ENCODE results near the gene RAD1. TPM values are rescaled to one million over a fixed set of nuclear protein-coding genes. Genes with fewer than 3 reads are reported as not detected.

Gene RAD1
- total RNA-seq, 1 donor from 2014 or later, result 15.7 TPM

GRCh38 chr5:34898258-34898895 is 16.9 kb downstream of the RAD1 start:
- Histone ChIP-seq H3K27me3 (ENCODE audit: control insufficient read depth in 3 of 3, insufficient read depth in 3 of 3, low read length in 3 of 3) (no peaks in the 10 kb centered on the region), H3K4me3 (ENCODE audit: low read length in 3 of 3) (no peak overlapping the region), H3K4me1 (ENCODE audit: control insufficient read depth in 3 of 3, insufficient read depth in 3 of 3, low read length in 3 of 3) (no peaks in the 10 kb centered on the region), H3K36me3 (ENCODE audit: control insufficient read depth in 3 of 3, insufficient read depth in 3 of 3, low read length in 3 of 3) (peaks cover 0 to 3% (median 0%) of the 10 kb centered on the region in 3 donors), H3K9ac (ENCODE audit: low read depth in 1 of 3, low read length in 3 of 3) (no peak overlapping the region), H3K27ac (ENCODE audit: low read depth, low read length) (no peak overlapping the region), H3K9me3 (ENCODE audit: control insufficient read depth in 3 of 3, low read length in 3 of 3) (no peaks in the 10 kb centered on the region)

DNA sequence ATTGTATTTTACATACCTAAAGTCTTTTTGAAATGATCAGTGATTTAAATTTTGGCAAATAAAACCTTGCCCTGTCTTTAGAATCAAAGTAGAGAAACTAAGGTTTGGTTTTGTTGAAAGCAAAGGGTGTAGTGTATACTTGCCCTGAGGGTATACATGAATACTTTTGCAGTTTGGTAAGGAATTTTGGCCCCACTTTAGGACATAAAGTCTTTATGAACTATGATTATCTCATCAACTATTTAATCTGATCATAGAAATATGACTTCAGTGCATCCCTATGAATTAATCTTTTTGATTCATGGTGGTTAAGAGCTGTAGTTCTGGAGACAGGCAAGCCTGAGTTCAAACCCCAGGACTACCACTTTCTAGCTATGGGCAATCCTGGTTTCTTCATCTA is 17.7 kb downstream of the RAD1 start:
- Histone ChIP-seq H3K36me3 (ENCODE audit: control insufficient read depth in 3 of 3, insufficient read depth in 3 of 3, low read length in 3 of 3) (peaks cover 0 to 3% (median 0%) of the 10 kb centered on the region in 3 donors), H3K27ac (ENCODE audit: low read depth, low read length) (no peak overlapping the region), H3K4me3 (ENCODE audit: low read length in 3 of 3) (no peak overlapping the region), H3K27me3 (ENCODE audit: control insufficient read depth in 3 of 3, insufficient read depth in 3 of 3, low read length in 3 of 3) (no peaks in the 10 kb centered on the region), H3K4me1 (ENCODE audit: control insufficient read depth in 3 of 3, insufficient read depth in 3 of 3, low read length in 3 of 3) (no peaks in the 10 kb centered on the region), H3K9ac (ENCODE audit: low read depth in 1 of 3, low read length in 3 of 3) (no peak overlapping the region), H3K9me3 (ENCODE audit: control insufficient read depth in 3 of 3, low read length in 3 of 3) (no peaks in the 10 kb centered on the region)

DNA sequence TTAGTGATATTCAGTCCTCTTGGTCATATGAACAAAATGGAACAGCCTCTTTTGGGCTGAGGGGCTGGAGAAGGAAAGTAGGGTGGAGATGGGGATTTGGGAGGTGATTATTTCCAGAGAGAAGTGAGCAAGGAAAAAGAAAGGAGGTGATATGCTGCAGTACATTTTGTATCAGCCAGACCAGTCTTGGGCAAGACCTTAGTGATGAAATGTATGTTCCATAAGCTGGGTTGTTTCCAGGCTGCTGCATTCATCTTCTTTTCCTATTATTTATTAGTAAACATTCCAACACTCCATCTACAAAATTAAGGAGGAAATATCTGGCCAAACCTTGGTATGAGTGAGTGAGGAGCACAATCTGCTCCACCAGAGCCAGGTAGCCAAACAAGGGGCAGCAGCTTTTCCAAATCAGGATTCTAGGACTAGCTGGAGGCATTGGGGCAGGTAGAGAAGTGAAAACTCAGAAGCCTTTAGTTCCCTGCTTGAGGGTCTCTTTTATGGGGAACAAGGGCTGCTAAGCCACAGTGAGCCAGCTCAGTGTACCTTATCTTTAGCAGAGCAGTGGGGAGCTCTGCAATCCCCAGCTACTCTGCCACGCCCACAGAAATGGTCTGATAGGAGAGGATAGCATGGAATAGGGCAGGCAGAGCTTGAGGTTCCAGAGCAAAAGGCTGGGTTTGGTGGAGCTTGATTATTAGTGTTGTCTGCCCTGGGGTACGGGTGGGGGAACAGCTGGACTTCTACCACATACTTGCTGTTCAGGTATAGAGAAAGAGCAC is 19.5 kb downstream of the RAD1 start:
- Histone ChIP-seq H3K36me3 (ENCODE audit: control insufficient read depth in 3 of 3, insufficient read depth in 3 of 3, low read length in 3 of 3) (peaks cover 0 to 3% (median 0%) of the 10 kb centered on the region in 3 donors), H3K27me3 (ENCODE audit: control insufficient read depth in 3 of 3, insufficient read depth in 3 of 3, low read length in 3 of 3) (no peaks in the 10 kb centered on the region), H3K9me3 (ENCODE audit: control insufficient read depth in 3 of 3, low read length in 3 of 3) (no peaks in the 10 kb centered on the region), H3K4me3 (ENCODE audit: low read length in 3 of 3) (no peak overlapping the region), H3K9ac (ENCODE audit: low read depth in 1 of 3, low read length in 3 of 3) (no peak overlapping the region), H3K4me1 (ENCODE audit: control insufficient read depth in 3 of 3, insufficient read depth in 3 of 3, low read length in 3 of 3) (no peaks in the 10 kb centered on the region), H3K27ac (ENCODE audit: low read depth, low read length) (no peak overlapping the region)

- Histone ChIP-seq H3K9me3 (ENCODE audit: control insufficient read depth in 3 of 3, low read length in 3 of 3) (no peaks in the 10 kb centered on the region), H3K9ac (ENCODE audit: low read depth in 1 of 3, low read length in 3 of 3) (no peak overlapping the region), H3K4me1 (ENCODE audit: control insufficient read depth in 3 of 3, insufficient read depth in 3 of 3, low read length in 3 of 3) (no peaks in the 10 kb centered on the region), H3K4me3 (ENCODE audit: low read length in 3 of 3) (no peak overlapping the region), H3K27me3 (ENCODE audit: control insufficient read depth in 3 of 3, insufficient read depth in 3 of 3, low read length in 3 of 3) (no peaks in the 10 kb centered on the region), H3K27ac (ENCODE audit: low read depth, low read length) (no peak overlapping the region), H3K36me3 (ENCODE audit: control insufficient read depth in 3 of 3, insufficient read depth in 3 of 3, low read length in 3 of 3) (peaks cover 0 to 3% (median 0%) of the 10 kb centered on the region in 3 donors)
These were observed 20.6 kb downstream of the RAD1 start for GRCh38 chr5:34894716-34895115.

DNA sequence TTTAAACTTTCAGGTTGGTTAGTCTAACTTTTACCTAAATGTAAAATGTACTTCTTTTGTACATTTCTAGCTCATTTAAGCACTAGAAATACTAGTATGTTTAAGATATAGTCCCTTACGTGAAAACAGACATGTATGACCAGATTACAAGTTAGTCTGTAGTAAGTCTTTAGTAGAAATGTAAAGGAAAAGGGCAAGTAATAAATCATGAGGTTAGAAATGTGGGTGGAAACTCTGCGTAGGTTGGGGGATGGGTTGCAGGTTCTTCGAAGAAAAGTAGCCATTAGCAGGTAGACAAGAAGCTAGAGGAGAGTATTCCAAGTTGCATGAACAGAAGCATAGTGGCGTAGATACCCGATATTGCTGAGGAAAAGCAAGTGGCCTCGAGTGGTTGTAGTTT is 22.9 kb downstream of the RAD1 start:
- H3K4me3 ChIP-seq (ENCODE audit: low read length in 3 of 3), result no peak overlapping the region
- H3K27me3 ChIP-seq (ENCODE audit: control insufficient read depth in 3 of 3, insufficient read depth in 3 of 3, low read length in 3 of 3), result no peaks in the 10 kb centered on the region
- peaks cover 0 to 3% (median 0%) of the 10 kb centered on the region in 3 donors for H3K36me3 ChIP-seq (ENCODE audit: control insufficient read depth in 3 of 3, insufficient read depth in 3 of 3, low read length in 3 of 3)
- H3K9me3 ChIP-seq (ENCODE audit: control insufficient read depth in 3 of 3, low read length in 3 of 3), result no peaks in the 10 kb centered on the region
- no peak overlapping the region for H3K27ac ChIP-seq (ENCODE audit: low read depth, low read length)
- H3K4me1 ChIP-seq (ENCODE audit: control insufficient read depth in 3 of 3, insufficient read depth in 3 of 3, low read length in 3 of 3), result no peaks in the 10 kb centered on the region
- no peak overlapping the region for H3K9ac ChIP-seq (ENCODE audit: low read depth in 1 of 3, low read length in 3 of 3)

- Histone ChIP-seq H3K4me3 (ENCODE audit: low read length in 3 of 3) (no peak overlapping the region), H3K4me1 (ENCODE audit: control insufficient read depth in 3 of 3, insufficient read depth in 3 of 3, low read length in 3 of 3) (no peaks in the 10 kb centered on the region), H3K9me3 (ENCODE audit: control insufficient read depth in 3 of 3, low read length in 3 of 3) (no peaks in the 10 kb centered on the region), H3K36me3 (ENCODE audit: control insufficient read depth in 3 of 3, insufficient read depth in 3 of 3, low read length in 3 of 3) (peaks cover 0 to 3% (median 0%) of the 10 kb centered on the region in 3 donors), H3K27ac (ENCODE audit: low read depth, low read length) (no peak overlapping the region), H3K27me3 (ENCODE audit: control insufficient read depth in 3 of 3, insufficient read depth in 3 of 3, low read length in 3 of 3) (no peaks in the 10 kb centered on the region), H3K9ac (ENCODE audit: low read depth in 1 of 3, low read length in 3 of 3) (no peak overlapping the region)
These were observed 23.3 kb downstream of the RAD1 start for GRCh38 chr5:34891981-34892380.

GRCh38 chr5:34889394-34889793 is 25.9 kb downstream of the RAD1 start:
- Histone ChIP-seq H3K36me3 (ENCODE audit: control insufficient read depth in 3 of 3, insufficient read depth in 3 of 3, low read length in 3 of 3) (no peaks in the 10 kb centered on the region), H3K9ac (ENCODE audit: low read depth in 1 of 3, low read length in 3 of 3) (no peak overlapping the region), H3K4me3 (ENCODE audit: low read length in 3 of 3) (no peak overlapping the region), H3K27ac (ENCODE audit: low read depth, low read length) (no peak overlapping the region), H3K27me3 (ENCODE audit: control insufficient read depth in 3 of 3, insufficient read depth in 3 of 3, low read length in 3 of 3) (no peaks in the 10 kb centered on the region), H3K9me3 (ENCODE audit: control insufficient read depth in 3 of 3, low read length in 3 of 3) (no peaks in the 10 kb centered on the region), H3K4me1 (ENCODE audit: control insufficient read depth in 3 of 3, insufficient read depth in 3 of 3, low read length in 3 of 3) (no peaks in the 10 kb centered on the region)

GRCh38 chr5:34886392-34887119 is 28.7 kb downstream of the RAD1 start:
- Histone ChIP-seq H3K4me3 (ENCODE audit: low read length in 3 of 3) (no peak overlapping the region), H3K27me3 (ENCODE audit: control insufficient read depth in 3 of 3, insufficient read depth in 3 of 3, low read length in 3 of 3) (no peaks in the 10 kb centered on the region), H3K27ac (ENCODE audit: low read depth, low read length) (no peak overlapping the region), H3K4me1 (ENCODE audit: control insufficient read depth in 3 of 3, insufficient read depth in 3 of 3, low read length in 3 of 3) (no peaks in the 10 kb centered on the region), H3K36me3 (ENCODE audit: control insufficient read depth in 3 of 3, insufficient read depth in 3 of 3, low read length in 3 of 3) (no peaks in the 10 kb centered on the region), H3K9ac (ENCODE audit: low read depth in 1 of 3, low read length in 3 of 3) (no peak overlapping the region), H3K9me3 (ENCODE audit: control insufficient read depth in 3 of 3, low read length in 3 of 3) (no peaks in the 10 kb centered on the region)

GRCh38 chr5:34881246-34881645 is 34.1 kb downstream of the RAD1 start:
- no peak overlapping the region for H3K27ac ChIP-seq (ENCODE audit: low read depth, low read length)

DNA sequence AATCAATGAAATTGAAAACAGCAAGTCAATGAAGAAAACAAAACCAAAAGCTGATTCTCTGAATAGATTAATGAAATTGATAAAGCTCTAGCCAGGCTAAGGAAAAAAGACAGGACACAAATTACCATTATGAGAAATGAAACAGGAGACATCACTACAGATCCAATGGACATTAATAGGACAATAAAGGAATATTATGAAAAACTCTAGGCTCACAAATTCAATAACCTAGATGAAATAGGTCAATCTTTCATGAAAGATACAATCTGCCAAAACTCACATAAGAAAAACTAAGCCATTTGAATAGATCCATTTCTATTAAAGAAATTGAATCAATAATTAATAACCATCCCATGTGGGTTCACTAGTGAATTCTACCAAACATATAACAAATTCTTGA is 39.0 kb downstream of the RAD1 start:
- Histone ChIP-seq H3K27me3 (ENCODE audit: control insufficient read depth in 3 of 3, insufficient read depth in 3 of 3, low read length in 3 of 3) (no peaks in the 10 kb centered on the region), H3K4me1 (ENCODE audit: control insufficient read depth in 3 of 3, insufficient read depth in 3 of 3, low read length in 3 of 3) (no peaks in the 10 kb centered on the region), H3K27ac (ENCODE audit: low read depth, low read length) (no peak overlapping the region), H3K4me3 (ENCODE audit: low read length in 3 of 3) (no peak overlapping the region), H3K9me3 (ENCODE audit: control insufficient read depth in 3 of 3, low read length in 3 of 3) (no peaks in the 10 kb centered on the region), H3K36me3 (ENCODE audit: control insufficient read depth in 3 of 3, insufficient read depth in 3 of 3, low read length in 3 of 3) (no peaks in the 10 kb centered on the region), H3K9ac (ENCODE audit: low read depth in 1 of 3, low read length in 3 of 3) (no peak overlapping the region)

More at GRCh38 chr5:34881246-34881645, 34.1 kb downstream of the RAD1 start:
- Histone ChIP-seq H3K9me3 (ENCODE audit: control insufficient read depth in 3 of 3, low read length in 3 of 3) (no peaks in the 10 kb centered on the region), H3K4me1 (ENCODE audit: control insufficient read depth in 3 of 3, insufficient read depth in 3 of 3, low read length in 3 of 3) (no peaks in the 10 kb centered on the region), H3K9ac (ENCODE audit: low read depth in 1 of 3, low read length in 3 of 3) (no peak overlapping the region), H3K36me3 (ENCODE audit: control insufficient read depth in 3 of 3, insufficient read depth in 3 of 3, low read length in 3 of 3) (no peaks in the 10 kb centered on the region), H3K27me3 (ENCODE audit: control insufficient read depth in 3 of 3, insufficient read depth in 3 of 3, low read length in 3 of 3) (no peaks in the 10 kb centered on the region), H3K4me3 (ENCODE audit: low read length in 3 of 3) (no peak overlapping the region)

Measured in skeletal muscle tissue (tissue), 4 donors.